HG03039 (cell line): ENCODE results near the gene GPHN.

Experiments used
- ATAC-seq: cut with Tn5 transposase; IDR thresholded peaks from one replicate; pipeline ENCODE4 v1.9.1; 2021; ENCODE audit warnings: mild to moderate bottlenecking, moderate library complexity; ENCODE audit not compliant: unreplicated experiment

The GPHN gene

GRCh38 chr14:66507722-66508546, at the start of gene GPHN:
TSS of gene GPHN (plus strand) at chr14:66508147.
- peak; percentile 86 for ATAC-seq

GRCh38 chr14:66459603-66460002, 48.3 kb upstream of the GPHN start:
- ATAC-seq: no peak

- no peak for ATAC-seq
Observed at GRCh38 chr14:66464261-66464660, 43.7 kb upstream of the GPHN start.

DNA sequence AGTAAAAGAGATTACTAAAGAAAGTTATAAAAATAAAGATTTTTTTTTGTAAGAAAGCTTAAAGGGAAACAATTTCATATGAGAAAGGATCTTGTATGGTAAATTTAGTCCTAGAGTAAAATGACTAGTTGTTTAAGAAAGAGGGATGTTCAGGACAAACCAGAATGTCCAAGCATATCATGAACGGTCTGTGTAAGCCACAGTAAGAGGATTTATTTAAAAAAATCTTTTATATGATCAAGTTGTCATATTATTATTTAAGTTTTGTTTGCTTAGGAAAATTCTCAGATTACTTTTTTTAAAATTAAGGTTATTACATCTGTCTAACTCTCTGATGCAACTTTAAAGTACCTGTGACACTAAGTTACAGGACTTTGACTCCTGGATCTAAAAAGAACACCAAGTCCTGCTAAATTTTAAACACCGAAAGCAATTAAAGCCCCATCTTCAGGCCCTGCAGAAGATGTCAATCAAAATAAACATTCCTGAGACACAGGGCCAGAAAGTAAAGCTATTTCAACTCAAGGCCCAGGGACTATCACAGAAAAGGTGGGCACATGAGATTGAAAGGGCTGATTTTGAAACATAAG, 39.1 kb upstream of the GPHN start:
- no peak for ATAC-seq

DNA sequence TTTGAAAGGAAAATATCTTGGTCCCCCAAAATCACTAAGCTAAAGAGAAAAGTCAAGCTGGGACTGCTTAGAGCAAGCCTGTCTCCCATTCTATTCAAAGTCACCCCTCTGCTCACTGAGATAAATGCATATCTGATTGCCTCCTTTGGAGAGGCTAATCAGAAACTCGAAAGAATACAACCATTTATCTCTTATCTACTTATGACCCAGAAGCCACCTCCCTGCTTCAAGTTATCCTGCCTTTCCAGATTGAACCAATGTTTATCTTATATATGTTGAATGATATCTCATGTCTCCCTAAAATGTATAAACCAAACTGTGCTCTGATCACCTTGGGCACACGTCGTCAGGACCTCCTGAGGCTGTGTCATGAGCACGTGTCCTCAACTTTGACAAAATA, 36.4 kb upstream of the GPHN start:
- no peak for ATAC-seq

DNA sequence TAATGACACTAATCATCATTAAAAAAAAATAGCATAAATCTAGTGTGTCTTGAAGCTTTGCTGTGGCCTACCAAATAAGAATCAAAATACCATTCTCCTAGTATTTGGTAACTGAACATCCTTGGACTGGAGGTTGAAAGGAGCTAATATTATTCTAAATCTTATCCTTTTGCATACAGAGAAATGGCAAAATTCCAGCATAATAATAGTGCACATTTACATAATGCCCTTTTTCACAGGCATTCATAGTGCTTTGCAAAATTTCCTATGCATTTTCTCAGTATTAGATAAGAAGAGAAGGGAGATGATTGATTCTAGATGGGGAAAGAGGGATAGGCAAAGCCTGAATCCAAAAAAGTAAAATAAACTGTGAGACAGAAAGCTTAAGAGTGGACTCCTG, 35.7 kb upstream of the GPHN start:
- ATAC-seq: no peak

DNA sequence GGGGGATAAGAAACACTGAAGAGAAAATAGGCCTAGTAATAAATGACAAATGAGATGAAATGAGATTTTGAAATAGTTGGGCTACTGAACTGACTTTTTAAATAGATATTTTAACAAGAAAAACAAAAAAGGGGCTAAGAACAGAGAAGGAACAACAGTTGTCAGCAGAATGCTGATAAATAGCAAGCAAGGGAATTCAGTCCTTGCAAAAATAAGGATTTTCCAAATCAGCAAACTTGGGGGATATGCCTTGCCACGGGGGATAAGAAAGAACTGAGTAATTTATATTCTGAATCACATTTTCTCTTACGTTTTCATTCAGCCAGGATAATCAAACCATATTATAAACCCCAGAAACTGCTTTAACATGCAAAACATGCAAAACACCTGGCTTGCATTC, 34.7 kb upstream of the GPHN start:
- ATAC-seq: no peak

GRCh38 chr14:66476964-66477363, 31.0 kb upstream of the GPHN start:
- no peak for ATAC-seq

DNA sequence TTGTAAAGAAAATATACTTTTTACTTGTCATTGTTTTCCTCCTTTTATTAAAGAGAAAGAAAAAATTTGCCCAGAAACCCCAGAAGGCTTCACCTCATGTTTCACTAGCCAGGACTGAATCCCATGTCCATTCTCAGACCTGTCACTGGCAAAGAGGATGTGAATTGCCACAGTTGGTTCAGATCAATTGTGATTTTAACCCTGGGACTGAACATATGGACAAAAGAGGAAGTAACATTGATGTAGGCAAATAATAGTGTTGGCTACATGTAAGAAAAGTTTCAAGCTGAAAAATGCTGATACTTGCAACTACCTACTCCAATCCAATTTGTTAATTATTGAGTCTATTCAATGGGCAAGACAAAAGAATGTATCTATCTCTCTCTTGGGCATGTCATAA, 30.4 kb upstream of the GPHN start:
- no peak for ATAC-seq

GRCh38 chr14:66482873-66483272, 25.1 kb upstream of the GPHN start:
- ATAC-seq: no peak

GRCh38 chr14:66483322-66483721, 24.6 kb upstream of the GPHN start:
- no peak for ATAC-seq

DNA sequence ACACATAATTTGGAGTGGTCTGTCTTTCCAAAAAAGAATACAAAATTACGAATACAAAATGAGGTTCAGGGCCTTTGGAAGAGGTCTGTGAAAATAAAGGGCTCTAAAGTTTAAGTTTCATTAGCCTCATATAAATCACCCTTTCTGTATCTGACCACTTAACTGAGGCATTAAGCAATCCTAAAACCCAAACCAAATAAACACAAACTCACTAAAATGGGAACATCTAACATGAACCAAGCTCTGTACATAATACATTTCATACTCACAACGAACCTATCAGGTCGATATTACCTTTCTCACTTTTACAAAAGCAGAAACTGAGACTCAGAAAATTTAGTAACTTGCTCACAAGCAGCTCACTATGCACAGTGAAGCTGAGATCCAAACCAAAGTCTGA, 22.9 kb upstream of the GPHN start:
- no peak for ATAC-seq

- no peak for ATAC-seq
Observed at GRCh38 chr14:66485910-66486421, 22.0 kb upstream of the GPHN start, which contains the start of gene CCDC196. TSS of gene CCDC196 (plus strand) at chr14:66486371. CDS start at chr14:66486503, 132 bp downstream.

DNA sequence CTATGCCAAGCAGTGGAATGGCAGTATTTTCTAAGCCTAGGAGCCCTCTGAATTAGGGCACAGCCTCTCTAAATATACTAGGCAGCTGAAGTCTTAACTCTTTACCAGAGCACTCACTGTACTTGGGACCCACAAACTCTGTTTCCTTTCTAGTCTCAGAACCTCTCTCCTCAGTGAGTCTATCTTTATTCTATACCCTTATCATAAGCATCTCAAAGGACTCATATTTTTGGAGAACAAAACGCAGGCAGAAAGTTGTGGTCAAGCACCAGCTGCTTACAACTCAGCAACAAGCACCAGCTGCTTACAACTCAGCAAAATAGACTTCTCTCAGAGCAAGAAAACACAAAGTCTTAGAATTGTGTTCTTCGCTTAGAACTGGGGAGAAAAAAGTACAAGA, 20.8 kb upstream of the GPHN start:
- no peak for ATAC-seq

- ATAC-seq: no peak
Observed at GRCh38 chr14:66490143-66491111, 17.5 kb upstream of the GPHN start.

- ATAC-seq: no peak
Observed at GRCh38 chr14:66493750-66494149, 14.2 kb upstream of the GPHN start.

DNA sequence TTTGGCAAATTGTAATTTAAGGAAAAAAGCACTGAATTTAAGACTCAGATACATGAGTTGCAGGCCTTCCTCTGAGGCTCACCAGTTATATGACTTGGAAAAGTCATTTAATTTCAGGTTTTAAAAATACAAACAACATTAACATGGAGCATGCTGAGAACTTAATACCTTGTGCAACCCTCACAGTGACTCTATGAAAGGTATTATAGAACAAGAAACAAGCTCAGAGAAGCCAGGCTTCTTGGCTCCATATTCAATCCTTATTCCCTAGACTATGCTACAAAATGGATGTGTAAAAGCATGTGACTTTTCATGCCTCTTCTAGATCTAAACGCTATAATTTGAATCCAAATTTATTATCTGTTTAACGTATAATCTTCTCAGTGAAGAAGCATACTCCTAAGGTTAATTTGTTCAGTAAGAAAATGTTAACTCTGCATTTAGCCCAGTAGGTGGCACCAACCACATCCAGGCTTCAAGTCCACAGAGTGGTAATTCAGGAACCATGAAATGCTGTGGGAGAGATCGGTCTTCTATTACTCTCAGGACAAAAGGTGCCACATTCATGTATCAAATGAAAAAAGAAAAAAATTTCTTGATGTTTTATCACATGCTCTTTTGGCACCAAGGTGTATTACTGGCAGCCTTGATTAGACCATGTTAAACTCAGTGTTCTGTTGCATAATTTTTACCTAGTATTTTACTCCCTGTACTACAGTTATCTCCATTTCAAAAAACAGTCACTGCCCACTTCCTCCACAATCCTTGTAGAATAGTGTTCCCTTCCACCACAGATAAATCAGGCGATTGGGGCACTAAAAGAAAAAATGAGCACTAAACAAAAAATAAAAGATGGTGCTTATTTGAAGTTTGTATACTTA, 12.5 kb upstream of the GPHN start:
- peak; percentile 54 for ATAC-seq

DNA sequence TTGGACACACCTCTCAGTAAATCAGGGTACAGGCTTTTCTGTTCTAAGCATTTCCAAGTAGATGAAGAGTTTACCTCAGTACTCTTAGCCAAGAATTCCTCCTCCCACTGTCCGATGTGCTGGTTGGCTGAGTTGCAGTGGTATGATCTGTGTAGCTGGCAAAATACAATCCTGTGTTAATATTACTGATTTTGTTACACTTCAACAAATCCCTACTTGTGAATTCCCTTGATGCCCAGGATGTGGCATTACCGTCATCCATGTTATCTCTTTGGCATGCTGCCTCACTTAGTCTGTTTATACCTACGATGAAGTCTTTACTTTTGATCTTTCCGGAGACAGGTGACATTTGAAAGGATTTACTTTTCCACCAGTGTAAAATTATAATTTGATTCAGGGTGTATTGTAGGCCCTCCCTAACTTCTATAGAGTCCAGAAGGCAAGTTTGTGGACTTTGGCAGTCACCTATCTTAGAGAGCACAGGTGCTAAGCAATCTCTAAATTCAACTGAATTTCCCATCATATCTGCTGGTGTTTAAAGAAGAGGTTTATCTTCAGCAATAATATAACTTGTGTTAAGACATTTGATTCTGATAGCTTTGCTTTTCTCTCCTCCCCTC, 11.6 kb upstream of the GPHN start:
- no peak for ATAC-seq

DNA sequence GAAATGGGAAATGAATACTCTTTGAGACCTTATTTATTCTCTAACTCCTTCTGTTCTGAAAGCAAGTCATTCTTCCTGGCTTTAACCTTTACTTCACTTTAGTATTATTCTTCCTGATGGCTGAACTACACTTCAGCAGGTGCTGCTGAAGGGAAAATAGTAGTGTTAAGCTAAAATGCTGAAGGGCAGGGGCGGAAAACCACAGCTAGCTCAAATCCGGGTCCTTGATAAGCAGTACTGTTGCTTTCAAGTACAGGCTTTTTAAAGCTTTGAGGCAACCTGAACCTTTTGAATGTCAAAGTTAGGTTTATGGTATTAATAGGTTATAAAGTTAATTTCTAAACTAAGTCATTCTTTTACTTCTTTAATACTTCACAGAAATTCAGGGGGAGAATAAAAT, 11.0 kb upstream of the GPHN start:
- ATAC-seq: no peak

GRCh38 chr14:66498311-66498710, 9.6 kb upstream of the GPHN start:
- no peak for ATAC-seq
